GM12891 (cell line): ENCODE data around the gene EXTL1.
A peak's percentile ranks its signal among the peaks of the same experiment; 100 is the strongest.

Experiments used
- DNase-seq: peaks from one replicate; pipeline ENCODE4 v3.0.0; 2011; ENCODE audit warnings: low spot score; ENCODE audit not compliant: insufficient read length
- FAIRE-seq: peaks from 2 replicates; lab custom pipeline; 2011; peaks lifted over from hg19 to GRCh38; lab: Jason Lieb, UNC
- PAX5 ChIP-seq: IDR thresholded peaks from 2 replicates; pipeline ENCODE4 v1.6.1; 2011; ENCODE audit warnings: low read length, moderate library complexity, mild to moderate bottlenecking; ENCODE audit not compliant: insufficient read depth, severe bottlenecking
- POLR2A ChIP-seq: IDR thresholded peaks from 2 replicates; pipeline ENCODE4 v1.6.1; 2011; ENCODE audit warnings: low read depth, low read length, control low read depth
- POLR2AphosphoS5 ChIP-seq: IDR thresholded peaks from 2 replicates; pipeline ENCODE4 v1.6.1; 2011; ENCODE audit warnings: low read depth, low read length, control low read depth
- POU2F2 ChIP-seq: IDR thresholded peaks from 2 replicates; pipeline ENCODE4 v1.6.1; 2011; ENCODE audit warnings: low read depth, mild to moderate bottlenecking, control low read depth, low read length, moderate library complexity
- SPI1 ChIP-seq: IDR thresholded peaks from 2 replicates; pipeline ENCODE4 v1.6.1; 2011; ENCODE audit warnings: low read depth, low read length, control low read depth
- TAF1 ChIP-seq: IDR thresholded peaks from 2 replicates; pipeline ENCODE4 v1.6.1; 2011; ENCODE audit warnings: low read depth, low read length, control low read depth

The EXTL1 gene

DNA sequence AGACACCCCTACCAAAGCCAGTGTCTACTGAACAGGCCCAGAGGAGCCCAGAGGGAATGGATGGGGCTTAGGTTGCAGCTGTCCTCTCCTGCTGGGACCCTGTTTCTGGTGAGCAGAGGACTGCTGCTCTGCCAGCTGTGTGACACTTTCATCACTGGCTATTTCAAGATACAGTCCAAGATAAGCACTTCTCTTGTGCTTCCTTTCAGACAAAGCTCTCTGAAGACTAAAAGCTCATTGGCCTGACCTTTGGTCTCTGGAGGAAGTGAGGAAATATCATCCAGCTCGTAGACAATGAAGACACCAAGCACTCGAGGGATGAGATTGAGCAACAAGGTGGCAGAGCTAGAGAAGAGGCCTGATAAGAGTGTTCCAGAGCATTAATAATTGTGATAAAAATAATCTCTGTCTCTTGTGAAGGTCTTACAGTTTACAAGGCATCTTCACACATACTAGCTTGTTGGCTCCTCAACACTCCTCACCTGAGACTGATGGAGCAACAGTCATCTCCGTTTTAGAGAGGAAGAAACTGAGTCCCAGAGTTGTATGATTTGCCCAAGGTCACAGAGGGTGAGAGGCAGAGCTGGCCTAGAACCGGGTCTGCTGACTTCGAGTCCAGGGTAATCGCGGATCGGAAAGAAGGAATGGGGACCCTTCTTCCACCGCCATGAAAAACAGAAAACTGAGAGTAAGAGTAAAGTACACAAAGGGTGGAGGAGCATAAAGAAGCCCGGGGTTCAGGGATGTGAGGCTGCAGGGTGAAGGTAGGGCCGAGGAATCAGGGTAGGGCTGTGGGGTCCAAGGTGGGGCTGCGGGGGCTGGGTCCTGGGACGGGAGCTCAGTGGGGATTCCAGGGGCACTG, 24.4 kb upstream of the EXTL1 start:
- no peak for DNase-seq
- FAIRE-seq, result peak; percentile 40

DNA sequence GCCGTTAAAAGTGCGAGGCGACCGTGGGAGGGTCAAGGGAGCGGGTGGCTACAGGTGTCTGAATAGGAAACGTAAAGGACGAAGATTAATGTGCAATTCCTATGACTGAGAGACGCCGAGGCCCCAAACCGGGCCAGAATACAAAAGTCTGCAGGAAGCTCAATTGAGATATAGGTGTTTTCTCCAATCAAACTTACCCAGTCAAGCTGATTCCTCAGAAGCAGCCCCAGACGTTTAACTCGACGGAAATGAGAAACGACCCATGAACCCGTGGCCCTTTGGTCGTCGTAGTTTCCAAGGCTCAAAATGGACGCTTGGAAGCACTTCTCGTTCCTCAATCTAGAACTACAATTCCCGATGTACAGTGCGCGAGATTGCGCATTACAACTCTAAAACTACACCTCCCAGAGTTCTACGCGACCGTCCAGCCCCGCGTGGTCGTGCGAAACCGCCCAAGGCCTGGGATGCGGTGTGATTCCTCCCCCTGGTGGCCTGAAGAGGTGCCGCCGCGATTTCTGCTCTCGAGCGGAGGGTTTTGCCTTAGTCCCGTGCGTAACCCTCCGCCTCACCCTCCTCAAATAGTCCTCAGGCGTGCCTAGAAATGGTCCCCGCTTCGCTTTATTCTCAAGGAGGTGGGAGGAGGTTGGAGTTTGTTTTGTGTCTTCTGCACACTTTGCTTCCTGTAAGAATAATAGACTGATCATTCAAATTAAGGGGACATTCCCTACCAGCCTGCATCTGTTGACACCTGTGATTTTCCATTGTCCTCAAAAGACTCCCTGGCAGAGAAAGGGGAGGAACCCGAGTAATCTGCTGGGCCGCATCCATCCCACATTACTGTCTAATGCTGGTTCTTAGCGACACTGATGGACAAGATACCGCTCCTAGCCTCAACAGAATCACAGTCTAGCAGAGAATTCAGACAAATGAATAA, 23.5 kb upstream of the EXTL1 start, which contains the start of gene PAFAH2:
Gene PAFAH2 (minus strand): TSS at position 236 of the 934 bp plus-strand sequence. CDS start 7,247 bp downstream, outside the sequence.
- TF ChIP-seq POLR2AphosphoS5 (peak; percentile 50; the same call in 1 of the 2 replicates), POU2F2 (peak; percentile 92), SPI1 (peak; percentile 56), PAX5 (peak; percentile 60), POLR2A (peak; percentile 55; the same call in 1 of the 2 replicates), TAF1 (peak; percentile 78)
- FAIRE-seq (peak; percentile 99), DNase-seq (peak; percentile 84)

More for the DNA sequence above, 24.4 kb upstream of the EXTL1 start:
- no peak for TF ChIP-seq POU2F2
- TF ChIP-seq SPI1, result peak; percentile 10; the same call in 1 of the 2 replicates

DNA sequence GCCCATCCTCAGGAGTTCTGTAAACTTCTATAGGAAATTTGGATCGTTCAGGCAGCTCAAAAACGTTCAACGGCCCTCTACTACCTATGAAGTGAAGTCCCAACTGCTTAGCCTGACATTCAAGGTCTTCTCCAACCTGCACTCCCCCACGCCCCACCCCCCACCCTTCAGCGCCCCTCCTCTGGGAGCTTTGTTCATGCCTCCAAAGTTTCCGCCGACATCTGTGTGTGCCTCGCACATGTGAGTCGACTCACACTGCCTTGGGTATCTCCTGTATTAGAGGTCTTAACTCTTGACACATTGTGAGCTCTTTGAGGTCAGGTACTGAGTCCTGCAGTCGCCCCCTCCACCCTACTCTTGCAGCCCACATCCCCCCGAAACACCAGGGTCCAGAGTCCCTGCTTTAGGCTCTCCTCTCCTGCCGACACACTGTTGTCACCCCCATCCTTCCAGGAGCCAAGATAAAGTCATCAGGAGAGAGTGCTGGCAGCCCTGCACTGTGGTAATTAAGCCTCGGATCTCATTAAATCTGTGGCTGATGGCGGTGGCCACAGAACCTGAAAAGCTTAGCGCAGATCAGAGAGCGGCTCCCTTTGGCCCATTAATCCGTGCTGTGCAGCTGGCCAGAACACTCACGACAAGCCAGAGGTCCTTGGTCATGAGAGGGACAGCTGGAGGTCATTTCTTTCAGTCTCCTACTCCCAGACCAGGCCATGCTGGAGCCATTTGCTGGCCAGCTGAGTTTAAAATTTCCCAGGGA, 22.4 kb upstream of the EXTL1 start:
- no peak for TF ChIP-seq POU2F2
- no peak for TF ChIP-seq POLR2A
- no peak for TF ChIP-seq TAF1
- TF ChIP-seq POLR2AphosphoS5, result no peak
- no peak for TF ChIP-seq PAX5
- TF ChIP-seq SPI1, result no peak
- DNase-seq, result no peak
- FAIRE-seq, result no peak

DNA sequence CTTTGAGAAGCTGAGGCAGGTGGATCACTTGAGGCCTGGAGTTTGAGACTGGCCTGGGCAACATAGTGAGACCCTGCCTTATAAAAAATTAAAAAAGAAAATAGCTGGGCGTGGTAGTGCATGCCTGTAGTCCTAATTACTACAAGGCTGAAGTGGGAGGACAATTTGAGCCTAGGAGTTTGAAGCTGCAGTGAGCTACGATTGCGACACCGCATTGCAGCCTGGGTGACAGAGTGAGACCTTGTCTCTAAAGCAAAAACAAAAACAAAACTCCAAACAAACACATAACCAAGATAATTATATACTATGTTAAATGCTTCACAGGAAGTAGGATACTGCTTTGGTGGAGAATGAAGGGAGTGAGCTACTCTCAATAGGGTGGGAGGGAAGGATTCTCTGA, 18.3 kb upstream of the EXTL1 start:
- DNase-seq, result no peak
- TF ChIP-seq PAX5 (no peak), SPI1 (no peak), POLR2AphosphoS5 (no peak), POLR2A (no peak)
- no peak for FAIRE-seq

DNA sequence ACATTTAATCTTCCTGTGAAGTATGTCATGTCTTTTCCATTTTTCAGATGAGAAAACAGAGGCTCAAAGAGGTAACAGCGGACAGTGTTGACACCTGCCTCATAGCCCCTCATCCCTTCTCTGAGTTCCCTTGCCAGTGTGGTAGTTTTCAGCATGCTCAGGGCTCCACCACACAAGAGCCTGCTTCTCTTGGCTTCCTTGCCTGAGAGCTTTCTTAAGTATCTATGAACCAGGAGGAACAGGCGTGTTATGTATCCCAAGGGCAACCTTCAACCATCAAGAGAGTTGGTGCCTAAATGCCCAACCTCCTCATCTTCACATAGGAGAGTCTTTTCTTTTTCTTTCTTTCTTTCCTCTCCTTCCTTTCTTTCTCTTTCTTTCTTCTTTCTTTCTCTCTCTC, 17.8 kb upstream of the EXTL1 start:
- FAIRE-seq (no peak), DNase-seq (no peak)
- TF ChIP-seq PAX5 (no peak), TAF1 (no peak), POLR2AphosphoS5 (no peak), POLR2A (no peak), POU2F2 (no peak), SPI1 (no peak)

DNA sequence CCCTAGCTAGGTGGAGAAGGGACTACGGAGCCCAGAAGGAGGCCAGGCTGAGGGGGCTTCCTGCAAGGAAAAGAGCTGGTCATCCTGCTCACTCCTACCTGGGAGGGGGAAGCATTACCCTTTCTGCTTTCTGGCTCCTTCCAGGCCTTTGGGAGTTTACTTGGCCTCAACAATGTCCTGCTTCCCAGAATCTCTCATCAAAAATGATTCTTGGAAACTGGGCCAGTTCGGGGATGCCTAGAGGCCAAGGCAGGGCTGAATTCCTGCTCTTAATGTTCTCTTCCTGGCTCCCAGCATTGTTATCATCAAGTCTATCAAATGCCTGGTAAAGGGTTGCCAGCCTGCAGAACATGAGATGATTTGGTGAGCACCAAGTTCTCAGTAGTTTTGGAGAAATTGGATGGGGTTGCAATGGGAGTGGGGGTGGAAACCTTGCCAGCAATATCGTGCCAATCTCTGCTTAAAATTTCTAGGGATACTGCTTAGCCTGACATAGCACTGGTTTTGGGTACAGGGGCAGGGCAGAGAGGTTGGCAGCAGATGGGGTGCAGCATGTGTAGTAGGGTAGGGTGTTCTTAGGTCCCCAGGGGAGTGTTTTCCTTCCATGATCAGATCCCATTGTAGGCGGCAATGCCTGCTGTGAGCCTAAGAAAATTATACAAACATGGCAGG, 16.0 kb upstream of the EXTL1 start:
- FAIRE-seq (no peak), DNase-seq (no peak)
- TF ChIP-seq POLR2A (no peak), POLR2AphosphoS5 (no peak), SPI1 (no peak), PAX5 (no peak), POU2F2 (no peak), TAF1 (no peak)

DNA sequence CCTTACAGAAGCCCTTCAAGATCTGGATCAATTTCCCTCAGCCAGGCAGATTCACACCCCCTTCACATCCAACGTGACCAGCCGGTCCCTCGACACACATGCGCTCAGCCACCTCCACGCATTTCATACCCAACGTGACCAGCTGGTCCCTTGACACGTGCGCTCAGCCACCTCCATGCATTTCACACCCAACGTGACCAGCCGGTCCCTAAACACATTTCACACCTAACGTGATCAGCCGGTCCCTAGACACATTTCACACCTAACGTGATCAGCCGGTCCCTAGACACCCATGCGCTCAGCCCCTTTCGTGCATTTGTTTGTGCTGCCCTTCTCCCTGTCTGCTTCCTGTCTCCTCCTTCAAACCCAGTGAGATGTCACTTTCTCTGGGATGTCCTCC, 14.9 kb upstream of the EXTL1 start:
- no peak for DNase-seq
- no peak for FAIRE-seq
- TF ChIP-seq POLR2A (no peak), SPI1 (no peak), POLR2AphosphoS5 (no peak), PAX5 (no peak), POU2F2 (no peak), TAF1 (no peak)

DNA sequence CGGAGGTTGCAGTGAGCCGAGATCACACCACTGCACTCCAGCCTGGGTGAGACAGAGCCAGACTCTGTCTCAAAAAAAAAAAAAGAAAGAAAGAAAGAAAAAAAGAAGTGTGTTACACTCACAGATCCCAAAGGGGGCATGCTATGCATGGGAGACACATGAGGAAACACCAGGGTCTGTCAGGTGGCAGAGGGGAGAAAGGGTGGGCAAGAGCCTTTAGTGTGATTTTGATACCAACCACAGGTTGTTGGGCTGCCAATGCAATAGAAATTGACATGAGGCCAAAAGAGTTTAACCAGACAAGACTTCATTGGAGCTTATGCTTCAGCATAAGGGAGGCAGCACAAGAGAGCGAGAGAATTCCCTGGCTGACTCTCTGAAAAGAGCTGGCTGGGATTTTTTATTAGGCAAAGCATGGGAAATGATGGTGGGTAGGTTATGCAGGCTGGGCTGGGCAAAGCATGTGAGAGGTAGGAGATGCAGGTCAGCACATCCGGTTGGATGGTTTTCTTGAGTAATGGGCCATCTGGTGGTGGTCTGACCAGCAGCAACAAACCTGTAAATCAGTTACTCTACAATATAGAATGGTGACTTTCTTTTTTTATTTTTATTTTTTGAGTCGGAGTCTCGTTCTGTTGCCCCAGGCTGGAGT, 11.7 kb upstream of the EXTL1 start:
- TF ChIP-seq POU2F2 (no peak), POLR2A (no peak), PAX5 (no peak), TAF1 (no peak), SPI1 (no peak), POLR2AphosphoS5 (no peak)
- peak; percentile 61 for FAIRE-seq
- no peak for DNase-seq

DNA sequence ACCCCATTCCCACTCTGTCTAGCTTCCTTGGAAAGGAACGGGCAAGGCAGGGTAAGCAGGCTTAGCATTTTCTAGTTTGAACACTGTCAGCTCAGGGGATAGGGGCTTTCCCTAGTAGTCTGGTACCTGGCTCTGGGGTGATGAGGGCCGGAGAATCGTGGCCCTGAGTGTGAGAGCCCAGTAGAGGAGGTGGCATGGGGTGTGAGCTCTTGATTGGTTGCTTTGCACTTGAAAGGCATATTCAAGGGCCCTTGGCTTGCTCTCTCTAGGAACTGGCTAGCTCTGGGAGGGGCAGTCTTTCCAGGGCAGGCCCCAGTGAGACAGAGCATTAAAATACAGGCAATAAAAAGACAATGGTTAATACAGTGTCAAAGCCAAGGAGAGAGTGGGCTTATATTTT, 10.8 kb upstream of the EXTL1 start:
- FAIRE-seq (no peak), DNase-seq (no peak)
- no peak for TF ChIP-seq PAX5
- no peak for TF ChIP-seq POLR2A
- no peak for TF ChIP-seq POLR2AphosphoS5
- no peak for TF ChIP-seq TAF1
- no peak for TF ChIP-seq POU2F2
- TF ChIP-seq SPI1, result no peak
